Right lobe of liver (tissue), 4 donors: Measurements from ENCODE around the gene MAP2K2.

Experiments
- CTCF ChIP-seq, 4 donors: fragments of 200-600 bp in 3 of 4; fragments of 450-650 bp in 1 of 4; IDR thresholded peaks; one replicate each; pipeline versions ENCODE4 v1.5.1 to v1.8.0; 2016 to 2022; ENCODE audit warnings: antibody characterized with exemption in 4 of 4, mild to moderate bottlenecking in 2 of 4
- POLR2A ChIP-seq: fragments of 450-650 bp; IDR thresholded peaks from one replicate; pipeline ENCODE4 v1.6.1; 2017; ENCODE audit warnings: antibody characterized with exemption, mild to moderate bottlenecking
- donor health status: DM: no; HTN: no; CAD: no.
- donor health status: DM: no; HTN: no; CAD: no.
- donor health status: DM: no; HTN: yes; CAD: no.

- TF ChIP-seq CTCF (IDR thresholded peaks at IDR 0.05) (no peak), POLR2A (no peak)
These were observed 80.5 kb downstream of the MAP2K2 start for GRCh38 chr19:4043401-4043800.
